ENCODE data around the gene SYNE1.

Gene SYNE1

DNA sequence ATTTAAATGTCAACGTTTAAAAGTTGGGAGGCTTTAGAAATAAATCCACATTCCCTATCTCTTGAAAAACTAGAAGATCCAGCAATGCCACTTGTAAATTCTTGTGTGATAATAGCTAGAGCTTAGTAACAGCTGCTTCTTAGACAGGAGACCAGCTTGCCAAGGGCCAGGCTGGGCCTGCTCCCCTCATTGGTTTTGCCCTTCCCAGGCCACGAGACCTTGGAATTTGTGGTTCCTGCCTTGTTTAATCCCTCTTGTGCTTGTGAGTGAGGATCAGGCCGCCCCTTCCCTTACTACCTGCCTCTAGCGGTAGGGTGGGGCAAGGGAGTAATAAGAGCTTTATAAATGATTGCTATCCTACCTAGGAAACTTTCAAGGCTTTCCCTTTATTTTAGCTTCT, 363.5 kb downstream of the SYNE1 start:
- DNase-seq (ENCODE audit: low read depth in 2 of 2): no peak

DNA sequence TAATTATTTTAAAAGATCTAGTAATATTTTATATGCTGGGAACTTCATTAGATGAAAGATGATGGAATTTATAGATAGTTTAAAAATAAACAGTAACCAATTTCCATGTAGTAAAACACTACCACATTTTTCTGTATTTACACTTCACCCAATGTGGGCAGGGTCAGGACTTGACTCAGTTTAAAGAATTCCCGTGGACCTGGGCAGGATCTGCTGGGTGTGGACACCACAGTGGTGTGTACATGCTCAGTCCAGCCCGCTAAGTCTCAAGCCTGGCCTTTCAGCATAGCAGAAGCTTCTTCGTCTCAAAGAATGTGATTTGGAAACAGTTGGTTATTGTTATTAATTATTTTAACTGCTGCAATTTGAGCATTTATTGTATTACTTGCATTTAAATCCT, 364.2 kb downstream of the SYNE1 start:
- DNase-seq (ENCODE audit: low read depth in 2 of 2): no peak

DNA sequence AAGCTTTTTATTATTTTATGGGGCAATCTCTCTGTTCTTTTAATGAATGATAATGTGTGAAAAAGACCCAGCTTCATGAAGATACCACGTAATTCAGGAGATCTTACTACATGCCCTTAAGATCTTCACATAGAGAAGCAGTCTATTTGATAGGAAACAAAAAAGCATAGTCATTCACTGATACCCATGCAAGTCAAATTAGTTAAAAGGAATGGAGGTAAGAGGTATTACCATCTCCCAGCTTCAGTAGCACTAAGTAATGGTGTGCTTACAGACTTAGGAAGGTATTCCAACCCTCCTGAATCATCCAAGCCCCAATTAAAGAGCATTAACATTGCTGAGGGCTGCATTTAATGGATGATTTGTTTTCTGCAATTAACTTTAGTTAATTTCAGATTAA, 364.7 kb downstream of the SYNE1 start:
- DNase-seq (ENCODE audit: low read depth in 2 of 2): no peak

DNA sequence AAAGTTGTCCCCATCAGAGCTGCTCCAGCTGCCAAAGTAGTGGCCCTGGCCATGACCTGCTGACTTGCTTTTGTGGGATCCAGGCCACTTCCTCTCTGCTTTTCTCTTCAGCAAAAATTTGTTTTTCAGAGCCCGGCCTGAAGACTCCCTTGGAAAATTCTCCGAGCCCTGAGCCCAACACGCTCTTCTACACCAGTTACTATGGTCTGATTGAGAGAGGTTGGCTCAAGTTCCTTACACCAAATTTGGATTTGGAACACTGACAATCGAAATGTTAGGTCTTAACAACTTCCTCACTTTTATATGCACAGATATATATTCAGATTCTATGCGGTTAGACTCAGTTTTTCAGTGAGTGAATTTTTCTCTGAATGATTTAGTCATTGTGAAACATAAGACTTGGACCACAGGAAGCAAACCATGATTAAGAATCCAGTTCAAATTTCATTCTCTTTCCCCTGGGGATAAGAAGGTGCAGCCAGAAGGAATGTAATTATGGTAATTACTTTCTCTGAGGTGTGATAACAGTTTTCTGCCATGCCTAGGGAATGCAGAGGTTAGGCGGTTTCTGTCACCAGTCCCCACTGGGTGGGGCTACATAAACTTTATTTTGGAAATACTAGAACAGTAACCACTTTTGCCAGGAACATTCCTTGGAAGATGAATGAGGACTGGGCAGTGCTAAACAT, 365.2 kb downstream of the SYNE1 start:
- no peak for DNase-seq (ENCODE audit: low read depth in 2 of 2)

DNA sequence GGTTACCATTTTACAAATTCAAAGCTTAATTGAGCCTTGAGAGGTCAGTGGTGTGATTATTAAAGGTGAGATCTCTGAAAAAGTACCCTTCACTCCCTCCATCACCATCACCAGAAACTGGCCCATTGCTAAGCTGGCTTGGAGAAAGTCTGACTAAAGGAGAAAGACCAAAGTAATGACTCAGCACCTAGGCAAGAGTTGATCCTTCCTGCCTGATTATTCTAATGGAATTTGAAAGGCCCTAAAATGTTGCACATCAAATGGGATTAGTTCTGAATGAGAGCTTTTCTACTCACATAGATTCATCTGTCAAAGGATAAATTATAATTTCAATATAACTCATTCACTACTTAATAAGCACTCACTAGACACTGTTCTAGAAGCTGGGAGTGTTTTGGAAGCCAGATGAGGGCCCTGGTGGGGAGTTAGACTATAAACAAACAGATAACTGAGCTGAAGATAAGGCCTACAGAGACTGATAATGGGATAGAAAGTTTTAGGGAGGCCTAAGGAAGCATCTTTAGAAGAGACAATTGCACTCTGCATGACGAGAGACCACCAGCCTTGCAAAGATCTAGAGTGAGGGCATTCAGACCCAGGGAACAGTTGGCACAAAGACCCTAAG, 366.7 kb downstream of the SYNE1 start:
- DNase-seq (ENCODE audit: low read depth in 2 of 2): no peak

DNA sequence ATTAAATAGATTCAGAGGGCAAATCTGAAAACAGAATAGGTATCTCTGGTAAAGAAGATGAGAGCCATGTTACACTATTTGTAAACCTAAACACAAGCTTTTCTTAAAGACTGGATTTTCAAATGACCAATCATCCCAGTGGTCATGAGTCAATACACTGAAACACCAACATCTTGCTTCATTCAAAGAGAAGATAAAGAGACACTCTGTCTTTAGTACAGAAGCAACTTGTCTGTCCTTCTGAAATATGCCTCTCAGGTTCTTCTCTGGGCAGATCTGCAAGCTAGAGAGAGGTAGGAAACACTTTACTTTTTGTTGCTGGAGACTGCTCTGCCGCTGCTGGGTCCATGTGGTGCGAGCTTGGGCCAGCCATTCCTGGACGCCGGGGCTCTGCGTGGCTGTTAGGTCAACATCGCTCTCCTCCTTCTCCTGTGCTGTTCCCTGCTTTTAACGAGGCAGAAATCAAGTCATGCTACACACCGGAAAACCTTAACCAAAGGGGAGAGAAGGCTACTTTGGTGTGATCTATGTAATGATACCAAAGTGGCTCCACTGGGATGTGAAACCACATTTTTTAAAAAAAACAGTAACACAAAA, 368.2 kb downstream of the SYNE1 start:
- DNase-seq (ENCODE audit: low read depth in 2 of 2): no peak

DNA sequence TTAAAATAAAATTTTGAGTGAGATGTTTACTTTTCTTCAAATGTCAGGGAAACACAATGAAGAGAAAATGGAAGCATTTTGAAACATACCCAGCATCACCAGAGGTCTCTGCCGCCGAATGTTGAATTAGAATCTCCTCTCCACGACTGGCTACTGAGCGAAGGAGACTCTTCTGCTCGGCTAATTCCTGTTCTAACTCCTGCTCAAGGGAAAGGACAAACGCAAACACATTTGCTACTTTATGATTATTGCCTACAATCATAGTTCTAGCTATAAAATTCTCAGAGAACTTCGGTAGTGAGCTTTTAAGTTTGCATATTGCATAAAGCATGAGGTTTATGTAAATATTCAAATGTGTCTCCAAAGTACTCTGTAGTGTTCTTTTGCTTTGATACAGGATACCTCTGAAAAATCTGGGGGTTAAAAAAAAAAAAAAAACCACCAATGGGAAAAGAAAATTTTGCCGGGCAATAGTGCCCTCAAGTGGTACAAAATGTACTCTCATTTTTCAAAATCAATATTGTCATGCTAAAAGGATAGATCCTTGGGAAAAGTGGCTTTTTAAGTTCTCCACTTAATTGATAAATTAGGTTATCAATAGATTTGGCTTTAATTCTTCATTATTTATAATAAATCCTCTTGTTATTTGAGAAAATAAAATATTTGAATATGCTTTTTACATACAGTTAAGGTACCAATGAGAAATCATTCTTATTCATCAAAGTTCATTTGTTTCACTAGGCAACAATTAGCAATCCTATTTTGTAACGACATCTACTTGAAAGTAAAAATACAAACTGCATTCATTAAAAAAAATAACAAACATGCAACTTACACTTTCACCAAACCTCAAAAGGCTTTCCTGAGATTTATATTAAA, 369.0 kb downstream of the SYNE1 start:
- no peak for DNase-seq (ENCODE audit: low read depth in 2 of 2)

DNA sequence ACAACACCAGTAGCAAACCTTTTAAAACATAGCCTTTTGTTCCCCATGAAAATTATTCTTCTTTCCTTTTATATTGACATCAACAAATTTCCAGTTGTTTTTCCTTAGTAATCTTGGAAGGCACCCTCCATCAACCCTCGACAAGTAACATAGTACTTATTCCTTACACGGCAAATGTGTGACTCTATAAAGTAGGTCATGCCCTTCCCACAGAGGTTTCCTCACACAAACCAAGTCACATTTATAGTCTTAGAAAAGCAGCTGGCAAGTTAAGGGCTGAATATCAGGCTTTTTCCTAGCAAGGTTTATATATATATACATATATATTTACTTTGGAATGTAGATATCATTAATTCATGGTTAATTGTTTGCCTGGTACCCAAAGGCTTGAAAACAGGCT, 371.5 kb downstream of the SYNE1 start:
- DNase-seq (ENCODE audit: low read depth in 2 of 2): no peak

DNA sequence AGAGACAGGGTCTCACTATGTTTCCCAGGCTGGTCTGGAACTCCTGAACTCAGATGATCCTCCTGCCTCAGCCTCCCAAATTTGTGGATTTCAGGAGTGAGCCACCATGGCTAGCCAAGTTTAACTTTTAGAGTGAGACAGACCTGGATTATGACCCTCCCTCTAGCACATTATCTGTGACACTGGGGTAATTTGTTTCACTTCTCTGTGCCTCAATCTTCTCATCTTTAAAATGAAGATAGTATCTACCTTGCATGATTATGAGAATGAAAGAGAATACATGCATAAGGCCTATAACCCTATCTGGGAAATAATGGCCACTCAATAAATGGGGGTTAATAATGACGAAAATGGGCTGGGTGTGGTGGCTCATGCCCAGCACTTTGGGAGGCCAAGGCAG, 373.6 kb downstream of the SYNE1 start:
- no peak for DNase-seq (ENCODE audit: low read depth in 2 of 2)

DNA sequence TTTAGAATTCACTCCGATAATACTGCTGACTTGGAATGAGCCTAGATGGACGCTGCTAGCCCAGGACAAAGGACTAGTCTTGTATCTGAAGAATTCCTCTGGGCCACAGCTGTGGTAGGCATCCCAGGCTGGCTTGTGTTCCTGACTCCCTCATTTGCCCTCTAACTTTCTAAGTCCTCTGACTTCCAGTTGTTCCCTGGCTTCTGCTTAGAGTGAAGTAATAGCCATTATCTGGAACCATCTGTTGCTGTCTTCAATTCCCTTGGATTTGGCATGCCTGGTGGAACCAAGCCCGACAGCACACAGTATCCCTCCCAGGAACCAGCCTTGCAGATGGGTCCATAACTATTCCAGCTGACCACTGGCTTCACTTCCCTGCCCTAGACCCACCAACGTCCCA, 376.0 kb downstream of the SYNE1 start:
- no peak for DNase-seq (ENCODE audit: low read depth in 2 of 2)

DNA sequence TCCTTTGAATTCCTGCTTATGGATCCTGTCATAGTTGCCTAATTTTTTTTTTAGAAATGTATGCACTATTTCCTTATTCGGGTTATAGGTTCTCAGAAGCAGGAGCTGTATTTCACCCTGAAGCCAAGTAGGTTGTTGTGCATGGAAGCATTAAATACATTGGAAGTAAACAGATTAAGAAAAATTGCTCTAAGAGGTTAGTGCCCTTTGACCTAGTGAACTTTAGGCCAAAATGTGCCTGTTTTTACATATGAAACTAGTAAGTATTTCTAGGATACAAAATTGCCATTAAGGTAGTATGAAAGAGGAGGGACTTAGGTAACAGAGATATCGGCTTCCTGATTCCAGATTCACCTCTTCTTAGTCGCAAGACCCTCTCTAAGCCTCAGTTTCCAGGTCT, 377.9 kb downstream of the SYNE1 start:
- DNase-seq (ENCODE audit: low read depth in 2 of 2): no peak

DNA sequence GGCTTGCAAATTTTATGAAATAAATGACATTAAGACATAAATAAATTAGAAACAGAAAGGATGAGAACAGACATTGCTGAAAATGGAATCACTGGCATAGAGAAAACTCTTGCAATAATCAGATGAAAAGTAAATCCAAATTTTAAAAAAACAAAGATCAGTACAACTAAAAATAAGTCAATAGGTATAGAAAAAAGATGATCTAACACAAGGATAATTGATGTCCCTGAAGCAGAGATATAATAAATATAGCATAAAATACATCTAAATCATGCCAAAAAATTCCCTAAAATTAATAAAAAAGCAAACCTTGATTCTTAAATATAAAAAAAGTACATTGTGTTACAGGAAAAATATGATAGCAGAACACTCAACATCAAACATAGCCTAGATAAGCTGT, 379.6 kb downstream of the SYNE1 start:
- DNase-seq (ENCODE audit: low read depth in 2 of 2): no peak

DNA sequence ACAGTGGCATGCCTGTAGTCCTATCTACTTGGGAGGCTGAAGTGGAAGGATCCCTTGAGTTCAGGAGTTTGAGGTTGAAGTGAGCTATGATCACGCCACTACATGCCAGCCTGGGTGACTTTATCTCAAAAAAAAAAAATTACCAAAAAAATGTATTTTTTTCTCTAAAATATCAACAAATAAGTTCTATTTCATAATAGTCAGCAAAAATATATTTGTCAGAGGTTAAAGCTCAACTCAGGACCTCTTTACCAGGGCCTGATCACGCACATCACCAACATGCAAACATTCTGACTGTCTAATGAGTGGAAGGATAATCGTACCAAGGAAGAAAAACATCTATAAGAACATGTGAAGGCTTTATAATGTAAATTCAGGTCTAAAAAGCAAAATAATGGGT, 387.0 kb downstream of the SYNE1 start:
- DNase-seq (ENCODE audit: low read depth in 2 of 2): no peak

DNA sequence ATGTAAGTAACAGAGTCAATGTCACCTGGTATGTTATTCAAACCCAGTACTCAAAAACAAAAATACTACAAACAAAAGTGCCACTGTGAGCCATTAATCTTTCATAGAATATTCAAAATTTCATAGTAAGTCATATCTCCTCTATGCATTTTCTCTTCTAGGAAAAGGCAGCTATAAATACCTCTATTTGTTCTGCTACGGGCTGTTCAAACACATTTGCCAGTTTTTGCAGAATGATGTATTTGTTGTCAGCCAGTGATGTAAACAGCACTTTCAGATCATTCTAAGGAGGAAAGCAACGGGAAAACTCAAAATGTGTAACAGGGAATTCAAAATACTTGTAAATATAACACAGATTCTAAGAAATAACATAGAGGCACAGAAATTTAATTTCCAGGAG, 388.2 kb downstream of the SYNE1 start:
- no peak for DNase-seq (ENCODE audit: low read depth in 2 of 2)

DNA sequence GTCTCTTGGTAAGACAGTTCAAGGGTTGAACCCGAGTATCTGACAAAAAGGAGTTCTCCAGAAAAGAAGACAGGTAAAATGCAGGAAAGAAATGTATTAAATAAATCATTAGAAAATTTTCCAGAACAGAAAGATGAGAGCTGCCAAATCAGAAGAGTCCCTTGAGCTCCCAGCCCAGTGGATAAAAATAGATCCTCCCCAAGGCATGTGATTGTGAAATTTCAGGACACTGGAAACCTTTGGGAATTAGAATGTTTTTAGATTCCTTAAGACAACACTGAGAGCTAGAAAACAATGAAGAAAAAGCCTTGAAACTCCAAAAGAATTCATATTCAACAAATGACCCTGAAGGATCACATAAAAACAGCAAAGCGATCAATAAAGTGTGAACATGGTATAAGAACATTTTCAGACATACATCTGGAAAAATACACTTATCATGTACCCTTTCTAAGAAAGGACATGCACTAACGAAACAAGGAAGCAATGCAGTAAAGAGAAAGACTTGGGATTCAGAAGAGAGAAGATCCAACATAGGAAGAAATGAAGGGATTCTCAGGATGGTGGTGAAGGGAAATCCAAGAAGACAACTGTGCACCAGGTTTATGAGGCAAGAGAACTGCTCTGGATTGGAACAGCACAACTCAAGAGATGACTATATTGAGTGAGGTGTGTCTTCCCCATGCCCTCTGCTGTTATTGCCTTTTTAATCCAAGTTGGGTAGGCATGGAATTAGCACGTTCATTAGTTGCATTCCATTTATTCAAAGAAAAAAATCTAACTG, 390.4 kb downstream of the SYNE1 start:
- no peak for DNase-seq (ENCODE audit: low read depth in 2 of 2)

DNA sequence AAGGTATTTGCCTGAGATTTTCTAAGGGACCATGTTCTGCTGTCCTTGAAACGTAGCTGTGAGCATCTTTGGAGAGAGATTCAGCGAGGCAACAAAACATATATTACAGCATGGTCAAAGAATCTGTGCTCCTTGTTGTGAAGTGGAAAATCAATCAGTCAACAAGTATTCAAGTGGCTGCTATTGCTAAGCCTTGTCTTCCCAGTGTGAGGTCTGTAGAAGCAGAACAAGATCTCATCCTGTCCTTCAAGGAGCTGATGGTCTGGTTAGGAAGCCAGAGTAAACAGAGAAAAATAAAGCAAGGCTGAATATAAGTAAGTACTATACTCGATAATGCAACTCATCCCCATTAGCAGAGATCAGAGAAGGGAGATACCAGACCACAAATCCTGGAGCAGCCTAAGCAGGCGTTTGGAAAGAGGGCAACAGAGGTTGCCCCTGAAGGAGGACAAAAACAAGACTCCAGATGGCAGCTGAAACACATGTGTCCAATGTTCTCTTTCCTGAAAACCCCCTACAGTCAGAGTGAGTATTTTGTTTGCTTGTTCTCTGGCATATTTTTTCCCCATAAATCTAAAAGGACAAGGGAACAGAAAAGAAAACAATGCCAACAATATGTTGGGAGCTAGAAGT, 392.0 kb downstream of the SYNE1 start:
- DNase-seq (ENCODE audit: low read depth in 2 of 2): no peak

DNA sequence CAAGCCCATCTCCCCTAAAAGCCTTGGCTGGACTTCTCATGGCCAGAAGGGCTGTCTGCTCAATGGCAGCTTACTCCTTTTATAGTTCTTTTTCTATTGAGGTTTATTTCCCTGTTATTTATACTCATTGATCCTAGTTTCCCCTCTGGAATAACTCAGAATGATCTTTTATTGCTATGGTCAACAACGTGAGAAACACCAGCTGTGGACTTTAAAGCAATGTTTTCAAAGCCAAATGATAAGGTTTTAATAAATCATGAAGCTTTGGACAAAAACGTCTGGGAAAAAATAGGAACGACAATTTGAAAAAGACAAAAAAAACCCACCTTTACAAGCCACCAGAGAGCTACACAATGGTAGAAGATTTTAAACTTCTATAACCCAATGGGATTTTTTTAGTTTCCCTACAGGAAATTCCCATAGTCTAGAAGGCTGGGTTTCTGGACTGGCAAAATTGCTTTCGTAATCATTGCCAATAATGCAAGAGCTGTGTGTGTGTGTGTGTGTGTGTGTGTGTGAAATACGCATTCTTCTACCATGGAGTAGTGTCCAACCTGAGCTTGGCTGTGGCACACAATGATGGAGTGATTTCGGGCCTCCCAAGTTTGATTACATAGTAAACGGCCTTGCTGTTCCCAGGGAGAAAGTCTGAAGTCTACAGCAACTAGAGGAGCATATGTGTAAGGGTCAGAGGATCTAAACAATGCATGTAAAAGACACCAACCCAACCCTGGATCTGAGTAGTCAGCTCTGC, 396.0 kb downstream of the SYNE1 start:
- no peak for DNase-seq (ENCODE audit: low read depth in 2 of 2)

DNA sequence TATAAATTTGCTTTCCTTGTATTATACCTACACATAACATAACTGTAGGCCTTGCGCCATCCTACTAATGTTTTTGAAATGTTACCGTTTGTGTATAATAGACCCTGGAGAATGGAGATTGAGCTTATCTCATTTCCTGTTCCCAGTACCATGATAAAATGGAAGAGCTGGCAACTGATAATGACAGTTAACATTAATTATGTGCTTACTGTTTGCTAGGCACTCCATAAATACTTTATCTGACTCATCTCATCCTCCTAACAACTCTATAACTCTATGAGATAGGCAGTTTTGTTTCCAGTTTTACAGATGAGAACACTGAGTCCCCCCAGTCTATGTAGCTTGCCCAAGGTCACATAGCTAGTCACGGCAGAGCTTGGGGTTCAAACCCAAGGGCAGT, 396.7 kb downstream of the SYNE1 start:
- no peak for DNase-seq (ENCODE audit: low read depth in 2 of 2)

DNA sequence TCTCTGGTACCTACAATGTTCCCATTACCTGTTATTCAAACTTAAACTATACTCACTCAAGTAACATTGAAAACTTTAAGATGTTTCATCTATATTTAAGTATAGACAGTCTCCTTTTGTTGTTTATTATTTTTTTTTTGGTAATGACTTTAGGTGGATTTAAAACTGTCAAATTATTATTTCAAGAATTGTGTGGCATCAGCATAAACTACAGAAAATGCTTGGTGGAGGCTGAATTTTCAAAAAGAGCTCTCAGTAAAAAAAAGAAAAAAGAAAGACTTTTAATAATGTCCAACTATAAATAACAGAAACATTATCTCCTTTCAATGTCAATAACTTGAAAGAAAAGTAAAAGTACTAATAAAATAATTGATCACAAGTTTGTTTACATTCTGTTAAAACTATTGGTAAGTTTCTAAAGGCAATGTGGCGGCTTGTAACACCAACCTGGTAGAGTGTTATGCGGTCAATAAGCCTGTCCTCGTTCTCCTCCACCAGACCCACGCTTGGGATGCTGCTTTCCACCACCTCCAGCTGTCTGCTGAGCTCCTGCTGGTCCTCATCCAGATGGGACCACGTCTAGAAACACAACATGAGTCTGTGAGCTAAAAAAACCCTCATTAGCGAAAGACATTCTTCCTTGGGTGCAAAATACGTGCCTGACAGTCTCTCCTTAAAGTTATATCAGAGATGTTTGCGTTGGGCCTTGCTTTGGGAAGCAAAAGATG, 400.6 kb downstream of the SYNE1 start:
- DNase-seq (ENCODE audit: low read depth in 2 of 2): no peak

Measured in stimulated activated CD4-positive, alpha-beta T cell treated with anti-CD3 and anti-CD28 coated beads, Interleukin-4, amount 100 ng/mL, for 48 hours (primary cell).